Body of pancreas (tissue), 4 donors: ENCODE data around the gene SMIM24. TPM values are rescaled to one million over a fixed set of nuclear protein-coding genes. Genes with fewer than 3 reads are reported as not detected.
A peak's percentile ranks its signal among the peaks of the same experiment; 100 is the strongest.
"Not testable (repeated sequence)": the region's sequence is repeated elsewhere in the genome, so short reads cannot be mapped to it uniquely, and the experiment has no call there.

Experiments
- ATAC-seq: fragments of 150-250 bp; one replicate; pipeline ENCODE4 v1.9.1; 2016
- DNase-seq, 4 donors: peaks; one replicate each; pipeline ENCODE4 v3.0.0-alpha.2; 2019
- H3K27ac ChIP-seq, 4 donors: fragments of 200-600 bp; sonication (generic); 1 replicate in 3 of 4; 2 replicates in 1 of 4; pipeline versions ENCODE4 v1.5.1 to v1.6.1; 2016 to 2019; ENCODE audit warnings: mild to moderate bottlenecking in 1 of 4, mixed read lengths in 1 of 4, moderate library complexity in 1 of 4
- H3K27me3 ChIP-seq, 2 donors: fragments of 200-600 bp; sonication (generic); one replicate each; pipeline ENCODE4 v1.6.0; 2016; ENCODE audit warnings: mild to moderate bottlenecking in 1 of 2
- H3K36me3 ChIP-seq, 2 donors: fragments of 200-600 bp; sonication (generic); replicated peaks in 1 of 2; 2 replicates each; pipeline ENCODE4 v1.5.1; 2016; ENCODE audit warnings: low read depth in 2 of 2; ENCODE audit not compliant: insufficient read depth in 1 of 2
- H3K4me1 ChIP-seq: fragments of 200-600 bp; sonication (generic); one replicate; pipeline ENCODE4 v1.6.0; 2016
- H3K4me3 ChIP-seq, 2 donors: fragments of 200-600 bp; sonication (generic); 1 replicate in 1 of 2; 2 replicates in 1 of 2; pipeline ENCODE4 v1.5.1; 2016 to 2019
- H3K9me3 ChIP-seq, 3 donors: fragments of 200-600 bp; sonication (generic); 1 replicate in 2 of 3; 2 replicates in 1 of 3; pipeline ENCODE4 v1.5.1; 2016
- POLR2A ChIP-seq, 3 donors: fragments of 450-650 bp; IDR thresholded peaks; one replicate each; pipeline ENCODE4 v1.6.1; 2016; ENCODE audit warnings: antibody characterized with exemption in 3 of 3, mild to moderate bottlenecking in 2 of 3
- WGBS, 2 donors: methylation state at CpG; one replicate each; pipeline ENCODE4 v1.1.5; 2017; 5-methylcytosine and 5-hydroxymethylcytosine counted together
- intact Hi-C: fragments of 100-400 bp; cut with DNase I; formaldehyde crosslinking; loops from one replicate; pipeline ENCODE4 v1.15.1; 2023
- total RNA-seq, 2 donors: library from RNA; depleted of rRNA; stranded (reverse); fragments of >200 nt; gene quantifications; one replicate each; pipeline ENCODE4 v1.1.0, GENCODE V29; 2016
- TF ChIP-seq, protein P1 (sequence below), 7 experiments: fragments of 450-650 bp in 4 of 7; fragments of 200-600 bp in 3 of 7; sonication (generic) in 3 of 7; IDR thresholded peaks; one replicate each; pipeline ENCODE4 v1.5.1; 2016 to 2019; ENCODE audit warnings: antibody characterized with exemption in 7 of 7

The SMIM24 gene
- total RNA-seq, 2 donors from 2014 or later = 7.6 to 11.4 TPM

DNA sequence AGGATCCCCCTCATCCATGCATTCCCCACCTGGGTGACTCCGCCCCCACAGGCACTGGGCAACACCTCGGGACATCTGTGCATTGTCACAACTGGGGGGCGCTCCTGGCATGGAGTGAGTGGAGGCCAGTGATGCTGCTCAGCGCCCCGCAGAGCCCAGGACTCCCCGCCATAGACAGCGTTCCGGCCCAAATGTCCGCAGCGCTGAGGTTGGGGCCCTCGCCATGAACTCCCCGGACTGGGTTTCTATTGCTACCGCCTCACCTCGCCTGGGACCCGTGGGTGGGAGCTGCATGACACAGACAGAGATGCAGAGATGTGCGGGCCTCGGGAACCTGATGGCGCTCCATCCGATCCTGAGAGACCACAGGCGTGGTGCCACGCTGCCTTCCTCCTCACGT is 30.4 kb upstream of the SMIM24 start:
- no peaks in the 10 kb centered on the region for H3K27me3 ChIP-seq
- H3K9me3 ChIP-seq = no peaks in the 10 kb centered on the region
- no peak for ATAC-seq
- H3K36me3 ChIP-seq = no peaks in the 10 kb centered on the region
- H3K27ac ChIP-seq = no peak overlapping the region
- WGBS, 2 donors = 0 to 83% methylated on average over 1 to 18 of the region's 22 CpGs
- no peak for TF ChIP-seq POLR2A (IDR thresholded peaks at IDR 0.05)
- TF ChIP-seq, protein P1, sequence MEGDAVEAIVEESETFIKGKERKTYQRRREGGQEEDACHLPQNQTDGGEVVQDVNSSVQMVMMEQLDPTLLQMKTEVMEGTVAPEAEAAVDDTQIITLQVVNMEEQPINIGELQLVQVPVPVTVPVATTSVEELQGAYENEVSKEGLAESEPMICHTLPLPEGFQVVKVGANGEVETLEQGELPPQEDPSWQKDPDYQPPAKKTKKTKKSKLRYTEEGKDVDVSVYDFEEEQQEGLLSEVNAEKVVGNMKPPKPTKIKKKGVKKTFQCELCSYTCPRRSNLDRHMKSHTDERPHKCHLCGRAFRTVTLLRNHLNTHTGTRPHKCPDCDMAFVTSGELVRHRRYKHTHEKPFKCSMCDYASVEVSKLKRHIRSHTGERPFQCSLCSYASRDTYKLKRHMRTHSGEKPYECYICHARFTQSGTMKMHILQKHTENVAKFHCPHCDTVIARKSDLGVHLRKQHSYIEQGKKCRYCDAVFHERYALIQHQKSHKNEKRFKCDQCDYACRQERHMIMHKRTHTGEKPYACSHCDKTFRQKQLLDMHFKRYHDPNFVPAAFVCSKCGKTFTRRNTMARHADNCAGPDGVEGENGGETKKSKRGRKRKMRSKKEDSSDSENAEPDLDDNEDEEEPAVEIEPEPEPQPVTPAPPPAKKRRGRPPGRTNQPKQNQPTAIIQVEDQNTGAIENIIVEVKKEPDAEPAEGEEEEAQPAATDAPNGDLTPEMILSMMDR (IDR thresholded peaks at IDR 0.05) = no peak
- H3K4me3 ChIP-seq = no peak overlapping the region
- no peak for DNase-seq
- H3K4me1 ChIP-seq = peaks cover 25% of the 10 kb centered on the region
- intact Hi-C loops = no loop called here

DNA sequence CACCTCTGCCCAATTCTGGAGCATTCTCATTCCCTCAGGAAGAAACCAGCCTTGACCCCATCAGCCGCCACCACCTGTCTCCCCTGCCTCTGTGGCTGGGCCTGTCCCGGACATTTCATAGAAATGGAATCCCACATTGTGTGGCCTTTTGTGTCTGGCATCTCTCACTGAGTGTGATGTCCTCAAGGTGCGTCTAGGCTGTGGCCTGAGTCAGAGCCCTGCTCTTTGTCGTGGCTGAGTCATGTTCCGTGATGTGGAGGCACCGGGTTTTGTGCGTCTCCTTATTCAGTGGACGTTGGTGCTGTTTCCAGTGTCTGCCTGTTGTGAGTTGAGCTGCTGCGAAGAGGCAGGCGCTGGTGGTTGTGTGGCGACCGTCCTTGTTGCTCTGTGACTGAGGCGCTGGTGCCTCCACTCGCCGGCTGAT is 29.3 kb upstream of the SMIM24 start:
- DNase-seq = no peak
- WGBS, 2 donors = 87% methylated on average over 9 to 15 of the region's 15 CpGs
- intact Hi-C loops = no loop called here

DNA sequence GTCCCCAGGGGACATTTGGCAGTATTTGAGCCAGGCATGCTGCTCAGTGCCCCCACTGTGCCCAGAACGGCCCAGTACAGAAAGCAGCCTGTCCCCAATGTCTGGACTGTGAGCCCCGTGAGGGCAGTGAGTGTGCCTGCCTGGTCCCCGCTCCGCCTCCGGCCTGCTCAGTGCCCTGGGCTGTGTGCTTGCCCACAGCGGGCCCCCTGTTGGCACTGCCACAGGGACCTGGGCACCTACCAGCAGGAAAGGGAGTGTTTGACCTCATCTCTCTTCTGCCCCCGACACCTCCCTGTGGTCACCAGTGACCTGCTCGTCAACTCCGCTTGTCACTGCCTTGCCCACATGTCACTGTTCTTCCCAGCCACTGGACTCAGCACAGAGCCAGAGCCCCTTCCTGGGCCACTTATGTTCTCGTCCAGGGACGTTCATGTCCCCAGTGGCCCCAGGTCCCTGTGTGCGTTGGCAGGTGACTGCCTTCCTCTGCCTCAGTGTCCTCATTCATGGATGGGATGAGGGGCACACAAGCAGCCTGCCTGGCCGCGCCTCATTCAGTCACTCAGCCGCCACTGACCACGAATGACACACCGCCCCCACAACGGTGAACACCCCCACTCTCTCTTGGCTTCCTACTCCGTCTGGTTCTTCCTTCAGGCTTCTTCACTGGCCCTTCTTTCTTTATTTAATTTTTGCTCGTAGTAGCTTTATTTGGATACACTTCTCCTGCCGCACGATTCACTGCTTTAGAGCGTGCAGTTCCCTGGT is 28.6 kb upstream of the SMIM24 start:
- H3K4me1 ChIP-seq = peaks cover 34% of the 10 kb centered on the region
- ATAC-seq (no peak), DNase-seq (no peak)
- H3K9me3 ChIP-seq = no peaks in the 10 kb centered on the region
- no peaks in the 10 kb centered on the region for H3K27me3 ChIP-seq
- 90 to 92% methylated on average over 20 to 23 of the region's 23 CpGs for WGBS, 2 donors
- no peak overlapping the region for H3K27ac ChIP-seq
- intact Hi-C loops = no loop called here
- no peaks in the 10 kb centered on the region for H3K36me3 ChIP-seq
- H3K4me3 ChIP-seq = no peak overlapping the region
- TF ChIP-seq, protein P1 (IDR thresholded peaks at IDR 0.05) = no peak
- no peak for TF ChIP-seq POLR2A (IDR thresholded peaks at IDR 0.05)

More for the DNA sequence above, 29.3 kb upstream of the SMIM24 start:
- Histone ChIP-seq H3K4me3 (no peak overlapping the region), H3K27me3 (no peaks in the 10 kb centered on the region), H3K9me3 (no peaks in the 10 kb centered on the region), H3K4me1 (peaks cover 34% of the 10 kb centered on the region), H3K36me3 (no peaks in the 10 kb centered on the region), H3K27ac (no peak overlapping the region)
- no peak for TF ChIP-seq POLR2A (IDR thresholded peaks at IDR 0.05)
- TF ChIP-seq, protein P1 (IDR thresholded peaks at IDR 0.05) = no peak
- ATAC-seq = no peak

DNA sequence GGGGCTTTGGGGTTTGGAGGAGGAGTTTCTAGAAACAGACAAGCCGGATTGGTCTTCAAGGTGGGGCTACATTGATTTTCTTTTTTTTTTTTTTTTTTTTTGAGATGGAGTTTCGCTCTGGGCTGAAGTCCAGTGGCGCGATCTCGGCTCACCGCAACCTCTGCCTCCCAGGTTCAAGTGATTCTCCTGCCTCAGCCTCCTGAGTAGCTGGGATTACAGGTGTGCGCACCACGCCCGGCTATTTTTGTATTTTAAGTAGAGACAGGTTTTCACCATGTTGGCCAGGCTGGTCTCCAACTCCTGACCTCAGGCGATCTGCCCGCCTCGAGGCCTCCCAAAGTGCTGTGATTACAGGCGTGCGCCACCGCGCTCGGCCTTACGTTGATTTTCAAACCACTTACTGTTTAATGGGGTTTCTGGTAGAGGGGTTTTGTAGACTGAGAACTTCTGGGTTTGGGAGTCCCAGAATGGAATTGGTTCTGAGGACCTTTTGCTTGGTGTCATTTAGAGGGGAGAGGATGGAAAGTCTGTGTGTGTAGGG is 27.9 kb upstream of the SMIM24 start:
- H3K27me3 ChIP-seq, H3K36me3 ChIP-seq, intact Hi-C loops, H3K9me3 ChIP-seq, ATAC-seq, H3K4me3 ChIP-seq, DNase-seq: not testable (repeated sequence)
- 88 to 94% methylated on average over 10 to 16 of the region's 18 CpGs for WGBS, 2 donors
- Histone ChIP-seq H3K4me1 (peaks cover 30% of the 10 kb centered on the region), H3K27ac (peak overlapping the region in 2 of 4 donors; percentile 91)

DNA sequence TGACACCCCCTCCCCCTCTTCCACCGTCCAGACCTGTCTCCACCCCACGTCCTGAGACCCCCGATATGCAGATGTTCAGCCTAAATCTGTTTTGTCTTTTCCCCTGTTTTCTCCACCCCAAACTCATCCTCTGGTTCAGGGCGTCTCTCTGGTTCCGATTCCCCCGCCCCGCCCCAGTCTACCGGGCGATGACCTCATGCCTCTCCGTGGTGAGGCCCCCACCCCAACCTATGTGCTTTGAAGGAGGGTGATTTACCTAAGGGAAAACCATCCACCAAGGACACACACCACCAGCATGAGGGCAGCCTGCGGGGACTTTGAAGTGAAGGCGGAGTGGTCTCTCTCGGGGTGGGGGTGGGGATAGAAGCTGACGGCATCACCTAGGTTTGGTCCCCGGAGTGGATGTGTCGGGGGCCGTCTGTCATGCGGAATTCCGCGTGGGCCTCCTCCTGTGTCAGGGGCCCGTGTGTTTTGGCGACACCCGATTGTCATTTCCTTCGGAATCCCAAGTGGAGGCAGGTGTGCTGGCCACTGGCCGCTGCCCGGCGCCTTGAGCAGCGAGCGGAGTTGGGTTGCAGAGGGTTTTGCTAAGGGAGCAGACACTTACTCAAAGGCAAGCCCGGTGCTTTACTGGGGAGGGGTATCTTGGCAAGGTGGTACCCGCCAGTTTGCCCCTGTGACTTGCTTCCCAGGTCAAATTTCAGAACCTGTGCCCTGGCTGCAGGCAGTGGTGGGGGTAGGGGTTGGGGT is 27.2 kb upstream of the SMIM24 start:
- no peak for TF ChIP-seq POLR2A (IDR thresholded peaks at IDR 0.05)
- TF ChIP-seq, protein P1 (IDR thresholded peaks at IDR 0.05) = no peak
- 19 to 20% methylated on average over 13 to 31 of the region's 31 CpGs for WGBS, 2 donors
- Histone ChIP-seq H3K4me3 (peak overlapping the region; percentile 57 to 81), H3K4me1 (peaks cover 23% of the 10 kb centered on the region), H3K27ac (peak overlapping the region; percentile 48 to 91 (median 86)), H3K9me3 (no peaks in the 10 kb centered on the region), H3K27me3 (no peaks in the 10 kb centered on the region), H3K36me3 (no peaks in the 10 kb centered on the region)
- ATAC-seq (no peak), DNase-seq (peak; percentile 41 to 70 (median 58))
- intact Hi-C loops = no loop called here
